Loucy (cell line): Measurements from ENCODE around the gene SNX4.

ENCODE experiments used
- H2AFZ ChIP-seq: fragments of 200-600 bp; sonication (generic); 2 replicates; pipeline ENCODE4 v1.6.0; 2016; ENCODE audit warnings: antibody characterized with exemption, mild to moderate bottlenecking, low read length, moderate library complexity
- H3F3A ChIP-seq: fragments of 200-600 bp; 2 replicates; pipeline ENCODE4 v1.6.0; 2016; ENCODE audit warnings: antibody characterized with exemption, low read depth, mild to moderate bottlenecking
- H3K27me3 ChIP-seq: fragments of 200-600 bp; sonication (generic); 2 replicates; pipeline ENCODE4 v1.6.1; 2014; ENCODE audit warnings: low read length, mild to moderate bottlenecking; ENCODE audit not compliant: insufficient read depth, poor library complexity, severe bottlenecking
- H3K36me3 ChIP-seq: fragments of 200-600 bp; sonication (generic); 2 replicates; pipeline ENCODE4 v1.6.1; 2016; ENCODE audit warnings: low read length; ENCODE audit not compliant: insufficient read depth
- H3K4me1 ChIP-seq: fragments of 200-600 bp; sonication (generic); 2 replicates; pipeline ENCODE4 v1.5.1; 2014; ENCODE audit warnings: low read length, mild to moderate bottlenecking; ENCODE audit not compliant: insufficient read depth, poor library complexity, severe bottlenecking
- H3K4me2 ChIP-seq: fragments of 200-600 bp; sonication (generic); 2 replicates; pipeline ENCODE4 v1.6.0; 2014; ENCODE audit warnings: antibody characterized with exemption, low read length, low read depth, mild to moderate bottlenecking; ENCODE audit not compliant: poor library complexity, severe bottlenecking
- H3K4me3 ChIP-seq: fragments of 200-600 bp; sonication (generic); 2 replicates; pipeline ENCODE4 v1.5.1; 2014; ENCODE audit warnings: low read length, mild to moderate bottlenecking, mixed read lengths; ENCODE audit not compliant: poor library complexity, severe bottlenecking
- H3K79me2 ChIP-seq: fragments of 200-600 bp; sonication (generic); 2 replicates; pipeline ENCODE4 v1.6.1; 2014; ENCODE audit warnings: low read length; ENCODE audit not compliant: insufficient read depth
- H3K9ac ChIP-seq: fragments of 200-600 bp; sonication (generic); 2 replicates; pipeline ENCODE4 v1.6.0; 2014; ENCODE audit warnings: mild to moderate bottlenecking, low read depth, low read length, moderate library complexity; ENCODE audit not compliant: poor library complexity, severe bottlenecking
- H3K9me2 ChIP-seq: fragments of 200-600 bp; sonication (generic); replicated peaks from 2 replicates; pipeline ENCODE4 v1.6.1; 2016; ENCODE audit warnings: low read depth, low read length, mixed read lengths
- H3K9me3 ChIP-seq: fragments of 200-600 bp; sonication (generic); 2 replicates; pipeline ENCODE4 v1.6.1; 2014; ENCODE audit warnings: mild to moderate bottlenecking, antibody characterized with exemption, low read length, low read depth; ENCODE audit not compliant: insufficient read depth
- H4K20me1 ChIP-seq: fragments of 200-600 bp; sonication (generic); 2 replicates; pipeline ENCODE4 v1.6.0; 2014; ENCODE audit warnings: antibody characterized with exemption, low read length, mild to moderate bottlenecking; ENCODE audit not compliant: insufficient read depth, poor library complexity, severe bottlenecking
- CTCF ChIP-seq: fragments of 200-600 bp; sonication (generic); conservative IDR thresholded peaks from 2 replicates; pipeline ENCODE4 v1.5.1; 2014; ENCODE audit warnings: mild to moderate bottlenecking, antibody characterized with exemption, low read length
- EZH2phosphoT487 ChIP-seq: fragments of 200-600 bp; IDR thresholded peaks from 2 replicates; pipeline ENCODE4 v1.6.1; 2018; ENCODE audit warnings: antibody characterized with exemption, mild to moderate bottlenecking, moderate library complexity, borderline replicate concordance

Gene SNX4

GRCh38 chr3:125428216-125428830 lies 91.7 kb downstream of the SNX4 start:
- Histone ChIP-seq H4K20me1 (no peaks in the 10 kb centered on the region), H3K9me3 (no peaks in the 10 kb centered on the region), H3K4me1 (no peaks in the 10 kb centered on the region), H2AFZ (no peak overlapping the region), H3K4me3 (no peak overlapping the region), H3K9me2 (no peaks in the 10 kb centered on the region), H3K36me3 (no peaks in the 10 kb centered on the region), H3K79me2 (no peaks in the 10 kb centered on the region), H3F3A (no peaks in the 10 kb centered on the region), H3K27me3 (no peaks in the 10 kb centered on the region), H3K9ac (no peak overlapping the region), H3K4me2 (no peak overlapping the region)
- TF ChIP-seq EZH2phosphoT487 (no peak), CTCF (no peak)

- Histone ChIP-seq H4K20me1 (no peaks in the 10 kb centered on the region), H3K27me3 (no peaks in the 10 kb centered on the region), H3K79me2 (no peaks in the 10 kb centered on the region), H3F3A (no peaks in the 10 kb centered on the region), H3K9me3 (no peaks in the 10 kb centered on the region), H3K9me2 (no peaks in the 10 kb centered on the region), H3K4me2 (no peak overlapping the region), H3K36me3 (no peaks in the 10 kb centered on the region), H3K4me3 (no peak overlapping the region), H2AFZ (no peak overlapping the region), H3K9ac (no peak overlapping the region), H3K4me1 (no peaks in the 10 kb centered on the region)
- TF ChIP-seq EZH2phosphoT487 = no peak
- no peak for TF ChIP-seq CTCF
Observed at GRCh38 chr3:125418306-125418705, 101.7 kb downstream of the SNX4 start.

- no peak overlapping the region for H2AFZ ChIP-seq
- no peaks in the 10 kb centered on the region for H3K79me2 ChIP-seq
- H3K27me3 ChIP-seq = no peaks in the 10 kb centered on the region
- no peaks in the 10 kb centered on the region for H3F3A ChIP-seq
- H3K4me3 ChIP-seq = no peak overlapping the region
- TF ChIP-seq EZH2phosphoT487 = no peak
- no peak for TF ChIP-seq CTCF
- no peaks in the 10 kb centered on the region for H3K36me3 ChIP-seq
- no peaks in the 10 kb centered on the region for H3K9me3 ChIP-seq
- no peaks in the 10 kb centered on the region for H3K4me1 ChIP-seq
- H3K9ac ChIP-seq = no peak overlapping the region
- no peaks in the 10 kb centered on the region for H3K9me2 ChIP-seq
- no peaks in the 10 kb centered on the region for H4K20me1 ChIP-seq
- H3K4me2 ChIP-seq = no peak overlapping the region
Observed at GRCh38 chr3:125416235-125416634, 103.8 kb downstream of the SNX4 start.
